HG03039 (cell line): ENCODE data around the gene ENTPD1.
"Not testable (repeated sequence)": the region's sequence is repeated elsewhere in the genome, so short reads cannot be mapped to it uniquely, and the experiment has no call there.

Experiments
- ATAC-seq: cut with Tn5 transposase; IDR thresholded peaks from one replicate; pipeline ENCODE4 v1.9.1; 2021; ENCODE audit warnings: mild to moderate bottlenecking, moderate library complexity; ENCODE audit not compliant: unreplicated experiment

The ENTPD1 gene

DNA sequence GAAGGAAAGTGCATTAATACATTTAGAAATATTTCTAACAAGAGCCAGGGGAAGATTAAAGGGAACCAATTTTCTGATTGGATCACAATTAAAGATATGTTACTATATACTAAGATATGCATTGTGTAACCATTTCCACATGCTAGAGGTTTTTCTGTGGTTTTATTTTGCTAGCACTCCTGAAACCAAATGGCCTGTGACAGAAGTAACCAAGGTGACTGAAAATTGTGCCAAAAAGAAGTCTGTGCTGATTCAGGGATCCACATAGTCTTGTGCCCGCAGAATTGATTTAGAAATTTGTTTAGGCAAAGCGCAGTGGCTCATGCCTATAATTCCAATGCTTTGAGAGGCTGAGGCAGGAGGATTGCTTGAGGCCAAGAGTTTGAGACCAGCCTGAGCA is 153.6 kb downstream of the ENTPD1 start:
- no peak for ATAC-seq

DNA sequence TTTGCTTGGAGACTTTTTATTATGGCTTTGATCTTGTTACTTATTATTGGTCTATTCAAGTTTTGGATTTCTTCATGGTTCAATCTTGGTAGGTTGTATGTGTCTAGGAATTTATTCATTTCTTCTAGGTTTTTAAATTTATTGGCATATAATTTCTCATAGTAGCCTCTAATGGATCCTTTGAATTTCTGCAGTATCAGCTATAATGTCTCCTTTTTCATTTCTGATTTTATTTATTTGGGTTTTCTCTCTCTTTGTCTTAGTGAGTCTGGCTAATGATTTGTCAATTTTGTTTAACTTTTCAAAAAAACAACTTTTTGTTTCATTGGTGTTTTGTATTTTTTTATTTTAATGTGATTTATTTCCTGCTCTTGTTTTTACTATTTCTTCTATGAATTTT is 160.1 kb downstream of the ENTPD1 start:
- not testable (repeated sequence) for ATAC-seq
